SK-N-SH (cell line): Measurements from ENCODE around the gene SKP2. TPM values are rescaled to one million over a fixed set of nuclear protein-coding genes. Genes with fewer than 3 reads are reported as not detected.

Experiments used
- CTCF ChIA-PET: fragments of 300-600, 350-600 bp; formaldehyde crosslinking; extraction: SDS; loops from one replicate; lab custom pipeline; 2021; lab: Yijun Ruan, JAX
- POLR2A ChIA-PET: fragments of 350-600 bp; sonication (Branson Sonifier 250); formaldehyde crosslinking; extraction: SDS; loops from one replicate; lab custom pipeline; 2020; ENCODE audit warnings: antibody characterized with exemption, inconsistent platforms; lab: Yijun Ruan, JAX
- DNase-seq: peaks from one replicate; pipeline ENCODE4 v3.0.0; 2012
- H2AFZ ChIP-seq: fragments of 200-600 bp; sonication (generic); 2 replicates; pipeline ENCODE4 v1.8.1; 2016; ENCODE audit warnings: antibody characterized with exemption, mild to moderate bottlenecking, low read depth
- H3F3A ChIP-seq: fragments of 200-600 bp; sonication (generic); replicated peaks from 2 replicates; pipeline ENCODE3; 2016; ENCODE audit warnings: antibody characterized with exemption, mild to moderate bottlenecking; ENCODE audit not compliant: insufficient read depth
- H3K27ac ChIP-seq, 2 experiments: fragments of 200-500 bp in 1 of 2; fragments of 200-600 bp in 1 of 2; sonication (Bioruptor generic) in 1 of 2; sonication (generic), shearing (Covaris generic) in 1 of 2; 2 replicates each; pipeline versions ENCODE4 v1.5.1 to v1.6.1; 2014 to 2016; ENCODE audit warnings: low read depth in 2 of 2, inconsistent platforms in 1 of 2, low read length in 1 of 2, mild to moderate bottlenecking in 1 of 2, mixed read lengths in 1 of 2
- H3K27me3 ChIP-seq: fragments of 200-600 bp; sonication (generic), shearing (Covaris generic); 2 replicates; pipeline ENCODE4 v1.6.1; 2016; ENCODE audit warnings: mixed run types; ENCODE audit not compliant: insufficient read depth
- H3K36me3 ChIP-seq, 2 experiments: fragments of 200-500 bp in 1 of 2; fragments of 200-600 bp in 1 of 2; sonication (Bioruptor generic) in 1 of 2; sonication (generic) in 1 of 2; replicated peaks in 1 of 2; 2 replicates each; pipeline versions ENCODE3 to v1.5.1; 2014 to 2016; ENCODE audit warnings: low read length in 1 of 2, mild to moderate bottlenecking in 1 of 2; ENCODE audit not compliant: insufficient read depth in 2 of 2, control insufficient read depth in 1 of 2
- H3K4me1 ChIP-seq, 2 experiments: fragments of 200-500 bp in 1 of 2; fragments of 200-600 bp in 1 of 2; sonication (Bioruptor generic) in 1 of 2; sonication (generic), shearing (Covaris generic) in 1 of 2; 2 replicates each; pipeline versions ENCODE4 v1.5.1 to v1.6.1; 2014 to 2016; ENCODE audit warnings: low read depth in 1 of 2, low read length in 1 of 2, mixed run types in 1 of 2; ENCODE audit not compliant: insufficient read depth in 2 of 2, control insufficient read depth in 1 of 2
- H3K4me2 ChIP-seq: fragments of 200-600 bp; sonication (generic), shearing (Covaris generic); 2 replicates; pipeline ENCODE4 v1.6.1; 2017; ENCODE audit warnings: mixed run types
- H3K4me3 ChIP-seq, 2 experiments: fragments of 200-500 bp in 1 of 2; fragments of 200-600 bp in 1 of 2; sonication (Bioruptor generic) in 1 of 2; sonication (generic), shearing (Covaris generic) in 1 of 2; 2 replicates each; pipeline versions ENCODE4 v1.5.1 to v1.8.1; 2014 to 2016; ENCODE audit warnings: low read depth in 2 of 2, inconsistent platforms in 1 of 2, low read length in 1 of 2, mild to moderate bottlenecking in 1 of 2, mixed read lengths in 1 of 2, moderate library complexity in 1 of 2
- H3K79me2 ChIP-seq: fragments of 200-600 bp; sonication (generic); 2 replicates; pipeline ENCODE4 v1.8.1; 2017; ENCODE audit warnings: mild to moderate bottlenecking; ENCODE audit not compliant: insufficient read depth
- H3K9ac ChIP-seq: fragments of 200-600 bp; sonication (generic); 2 replicates; pipeline ENCODE4 v1.6.1; 2017; ENCODE audit warnings: mixed run types
- H3K9me2 ChIP-seq: fragments of 200-600 bp; sonication (generic); 2 replicates; pipeline ENCODE4 v1.6.1; 2017; ENCODE audit warnings: mixed run types
- H3K9me3 ChIP-seq: fragments of 200-600 bp; sonication (generic); 2 replicates; pipeline ENCODE4 v1.6.1; 2017; ENCODE audit warnings: mixed run types, mild to moderate bottlenecking, moderate library complexity
- H4K20me1 ChIP-seq: fragments of 200-600 bp; sonication (generic); 2 replicates; pipeline ENCODE4 v1.6.1; 2017; ENCODE audit warnings: mild to moderate bottlenecking, mixed run types; ENCODE audit not compliant: insufficient read depth
- CHD2 ChIP-seq: fragments of 150-350 bp; IDR thresholded peaks from 2 replicates; pipeline ENCODE4 v1.6.1; 2018; ENCODE audit warnings: low read length; ENCODE audit not compliant: partially characterized antibody
- EZH2phosphoT487 ChIP-seq: fragments of 200-600 bp; sonication (generic); IDR thresholded peaks from 2 replicates; pipeline ENCODE4 v1.6.1; 2017; ENCODE audit warnings: low read depth, mixed run types, mild to moderate bottlenecking, antibody characterized with exemption, moderate library complexity, borderline replicate concordance
- MEF2A ChIP-seq: IDR thresholded peaks from 2 replicates; pipeline ENCODE4 v1.4.0; 2012; ENCODE audit warnings: low read depth, borderline replicate concordance
- MXI1 ChIP-seq: IDR thresholded peaks from 2 replicates; pipeline ENCODE4 v1.6.1; 2012; ENCODE audit warnings: mild to moderate bottlenecking, low read depth, low read length, improper control_type of control experiment
- NFIC ChIP-seq: IDR thresholded peaks from 2 replicates; pipeline ENCODE4 v1.4.0; 2012; ENCODE audit warnings: borderline replicate concordance
- NRF1 ChIP-seq: IDR thresholded peaks from 2 replicates; pipeline ENCODE4 v1.6.1; 2012; ENCODE audit warnings: low read depth, mild to moderate bottlenecking, low read length
- POLR2AphosphoS5 ChIP-seq: IDR thresholded peaks from 2 replicates; pipeline ENCODE4 v1.6.1; 2012; ENCODE audit warnings: low read depth, low read length
- RAD21 ChIP-seq: IDR thresholded peaks from 2 replicates; pipeline ENCODE4 v1.6.1; 2012; ENCODE audit warnings: mild to moderate bottlenecking, low read length
- RCOR1 ChIP-seq: fragments of 150-350 bp; IDR thresholded peaks from 2 replicates; pipeline ENCODE4 v1.6.1; 2017; ENCODE audit warnings: antibody characterized with exemption, low read length
- SIN3A ChIP-seq: IDR thresholded peaks from 2 replicates; pipeline ENCODE4 v1.6.1; 2012; ENCODE audit warnings: low read depth, mild to moderate bottlenecking, low read length, moderate library complexity, borderline replicate concordance
- SMC3 ChIP-seq: IDR thresholded peaks from 2 replicates; pipeline ENCODE4 v1.6.1; 2012; ENCODE audit warnings: low read depth, low read length, improper control_type of control experiment
- TAF1 ChIP-seq: IDR thresholded peaks from 2 replicates; pipeline ENCODE4 v1.6.1; 2012; ENCODE audit warnings: low read depth, mild to moderate bottlenecking, low read length, moderate library complexity, borderline replicate concordance
- TCF12 ChIP-seq: IDR thresholded peaks from 2 replicates; pipeline ENCODE4 v1.4.0; 2012
- TEAD4 ChIP-seq: IDR thresholded peaks from 2 replicates; pipeline ENCODE4 v1.4.0; 2012; ENCODE audit warnings: mild to moderate bottlenecking, borderline replicate concordance; ENCODE audit not compliant: insufficient read depth
- USF1 ChIP-seq: IDR thresholded peaks from 2 replicates; pipeline ENCODE4 v1.4.0; 2012; ENCODE audit warnings: low read depth, borderline replicate concordance
- WGBS: methylation state at CpG from one replicate; pipeline ENCODE4 v1.1.6; 2017; ENCODE audit warnings: low lambda C conversion rate; 5-methylcytosine and 5-hydroxymethylcytosine counted together
- polyA plus RNA-seq, 3 experiments: library from polyadenylated mRNA; depleted of rRNA; stranded (reverse); fragments of >200 nt; gene quantifications; 2 replicates each; pipeline ENCODE4 v1.2.3, GENCODE V29; 2012
- TF ChIP-seq, protein P1 (sequence below): IDR thresholded peaks from 2 replicates; pipeline ENCODE4 v1.4.0; 2012; ENCODE audit warnings: low read depth, borderline replicate concordance
- TF ChIP-seq, protein P2 (sequence below): fragments of 150-350 bp; IDR thresholded peaks from 2 replicates; pipeline ENCODE4 v1.6.1; 2016; ENCODE audit warnings: mild to moderate bottlenecking, low read depth, low read length
- TF ChIP-seq, protein P3 (sequence below): IDR thresholded peaks from 2 replicates; pipeline ENCODE4; 2012

SKP2 gene
- polyA plus RNA-seq, 1 of the 3 experiments (the other 2 are of a cell fraction), result 12.4 TPM

DNA sequence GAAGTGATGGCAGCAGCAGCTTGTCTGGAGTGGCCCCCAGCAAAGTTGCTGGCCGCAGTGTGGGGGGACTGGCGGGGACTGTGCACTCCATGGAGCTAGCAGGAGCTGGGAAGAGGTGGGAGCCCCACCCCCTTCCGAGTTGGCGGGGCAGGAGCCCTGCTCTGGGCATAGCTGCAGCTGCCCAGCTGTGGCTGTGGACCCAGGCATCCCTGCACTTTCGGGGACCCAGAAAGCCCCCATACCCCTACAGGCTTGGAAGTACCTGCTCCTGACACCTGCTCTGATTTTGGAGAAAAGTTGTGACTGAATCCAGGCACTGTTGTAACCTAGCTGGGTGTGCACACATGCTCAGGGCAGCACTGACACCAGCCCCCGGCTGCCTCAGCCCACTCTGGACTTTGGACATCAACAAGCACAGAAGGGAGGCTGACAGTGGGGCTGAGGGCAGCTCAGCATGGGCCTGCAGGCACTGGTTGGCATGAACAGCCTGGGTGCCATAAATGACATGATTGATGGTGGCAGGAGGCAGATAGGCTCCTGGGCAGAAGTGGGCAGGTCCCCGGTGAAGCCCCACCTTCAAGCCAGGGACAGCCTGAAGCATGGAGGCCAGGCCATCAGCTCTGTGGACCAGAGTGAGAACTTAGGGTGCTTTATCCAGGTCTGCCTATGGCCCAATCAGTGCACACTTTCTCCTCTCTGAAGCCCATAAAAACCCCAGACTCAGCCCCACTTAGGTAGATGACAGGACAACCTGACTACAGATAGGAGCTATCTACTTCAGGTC lies 12.8 kb upstream of the SKP2 start:
- DNase-seq, result no peak
- no peaks in the 10 kb centered on the region for H3K9me3 ChIP-seq
- WGBS, result 93% methylated on average over 4 of the region's 7 CpGs
- no peaks in the 10 kb centered on the region for H3K9me2 ChIP-seq
- H2AFZ ChIP-seq, result no peak overlapping the region
- no peaks in the 10 kb centered on the region for H3K79me2 ChIP-seq
- no peak overlapping the region for H3K9ac ChIP-seq
- H3K4me2 ChIP-seq, result no peak overlapping the region
- TF ChIP-seq MEF2A (no peak), TCF12 (no peak), SIN3A (no peak), USF1 (no peak), RCOR1 (no peak), RAD21 (no peak), POLR2AphosphoS5 (no peak), CHD2 (no peak), MXI1 (no peak), TEAD4 (no peak), NRF1 (no peak), SMC3 (no peak), NFIC (no peak), EZH2phosphoT487 (no peak), TAF1 (no peak)
- TF ChIP-seq, protein P1, sequence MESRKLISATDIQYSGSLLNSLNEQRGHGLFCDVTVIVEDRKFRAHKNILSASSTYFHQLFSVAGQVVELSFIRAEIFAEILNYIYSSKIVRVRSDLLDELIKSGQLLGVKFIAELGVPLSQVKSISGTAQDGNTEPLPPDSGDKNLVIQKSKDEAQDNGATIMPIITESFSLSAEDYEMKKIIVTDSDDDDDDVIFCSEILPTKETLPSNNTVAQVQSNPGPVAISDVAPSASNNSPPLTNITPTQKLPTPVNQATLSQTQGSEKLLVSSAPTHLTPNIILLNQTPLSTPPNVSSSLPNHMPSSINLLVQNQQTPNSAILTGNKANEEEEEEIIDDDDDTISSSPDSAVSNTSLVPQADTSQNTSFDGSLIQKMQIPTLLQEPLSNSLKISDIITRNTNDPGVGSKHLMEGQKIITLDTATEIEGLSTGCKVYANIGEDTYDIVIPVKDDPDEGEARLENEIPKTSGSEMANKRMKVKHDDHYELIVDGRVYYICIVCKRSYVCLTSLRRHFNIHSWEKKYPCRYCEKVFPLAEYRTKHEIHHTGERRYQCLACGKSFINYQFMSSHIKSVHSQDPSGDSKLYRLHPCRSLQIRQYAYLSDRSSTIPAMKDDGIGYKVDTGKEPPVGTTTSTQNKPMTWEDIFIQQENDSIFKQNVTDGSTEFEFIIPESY, result no peak
- TF ChIP-seq, protein P2, sequence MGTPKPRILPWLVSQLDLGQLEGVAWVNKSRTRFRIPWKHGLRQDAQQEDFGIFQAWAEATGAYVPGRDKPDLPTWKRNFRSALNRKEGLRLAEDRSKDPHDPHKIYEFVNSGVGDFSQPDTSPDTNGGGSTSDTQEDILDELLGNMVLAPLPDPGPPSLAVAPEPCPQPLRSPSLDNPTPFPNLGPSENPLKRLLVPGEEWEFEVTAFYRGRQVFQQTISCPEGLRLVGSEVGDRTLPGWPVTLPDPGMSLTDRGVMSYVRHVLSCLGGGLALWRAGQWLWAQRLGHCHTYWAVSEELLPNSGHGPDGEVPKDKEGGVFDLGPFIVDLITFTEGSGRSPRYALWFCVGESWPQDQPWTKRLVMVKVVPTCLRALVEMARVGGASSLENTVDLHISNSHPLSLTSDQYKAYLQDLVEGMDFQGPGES, result no peak
- TF ChIP-seq, protein P3, sequence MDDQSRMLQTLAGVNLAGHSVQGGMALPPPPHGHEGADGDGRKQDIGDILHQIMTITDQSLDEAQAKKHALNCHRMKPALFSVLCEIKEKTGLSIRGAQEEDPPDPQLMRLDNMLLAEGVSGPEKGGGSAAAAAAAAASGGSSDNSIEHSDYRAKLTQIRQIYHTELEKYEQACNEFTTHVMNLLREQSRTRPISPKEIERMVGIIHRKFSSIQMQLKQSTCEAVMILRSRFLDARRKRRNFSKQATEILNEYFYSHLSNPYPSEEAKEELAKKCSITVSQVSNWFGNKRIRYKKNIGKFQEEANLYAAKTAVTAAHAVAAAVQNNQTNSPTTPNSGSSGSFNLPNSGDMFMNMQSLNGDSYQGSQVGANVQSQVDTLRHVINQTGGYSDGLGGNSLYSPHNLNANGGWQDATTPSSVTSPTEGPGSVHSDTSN, result no peak
- H3K36me3 ChIP-seq, result peaks cover 20 to 31% of the 10 kb centered on the region in 2 experiments
- CTCF ChIA-PET, result interaction anchor here (0.9 kb wide), 1 partner anchor 13 kb away, joined by 3 read pairs; no protein-coding TSS in a partner anchor
- no peaks in the 10 kb centered on the region for H3K27me3 ChIP-seq
- H3F3A ChIP-seq, result no peaks in the 10 kb centered on the region
- no peak overlapping the region for H3K27ac ChIP-seq
- POLR2A ChIA-PET, result no interaction called here
- no peaks in the 10 kb centered on the region for H4K20me1 ChIP-seq
- no peaks in the 10 kb centered on the region for H3K4me1 ChIP-seq
- H3K4me3 ChIP-seq, result no peak overlapping the region
